Measurements from ENCODE around the gene COL6A3. TPM values are rescaled to one million over a fixed set of nuclear protein-coding genes. Genes with fewer than 3 reads are reported as not detected.

The COL6A3 gene
- total RNA-seq, 3 donors from 2014 or later: 20.9 to 235 (median 194) TPM

- peaks cover 7% of the 10 kb centered on the region for H3K4me1 ChIP-seq (ENCODE audit: low read depth)
- intact Hi-C loops (cut with DNase I, micrococcal nuclease): no loop called here
- TF ChIP-seq CTCF (IDR thresholded peaks at IDR 0.05): no peak
- no peaks in the 10 kb centered on the region for H3K36me3 ChIP-seq (ENCODE audit: low read depth)
- H3K9me3 ChIP-seq: no peaks in the 10 kb centered on the region
- DNase-seq: no peak
- no peak overlapping the region for H3K4me3 ChIP-seq
- no peak for ATAC-seq
Observed at GRCh38 chr2:237295889-237296480, 118.0 kb downstream of the COL6A3 start.

- no peaks in the 10 kb centered on the region for H3K9me3 ChIP-seq
- H3K4me3 ChIP-seq: no peak overlapping the region
- no peak for ATAC-seq
- intact Hi-C loops (cut with DNase I, micrococcal nuclease): no loop called here
- no peaks in the 10 kb centered on the region for H3K36me3 ChIP-seq (ENCODE audit: low read depth)
- no peak for DNase-seq
- TF ChIP-seq CTCF (IDR thresholded peaks at IDR 0.05): no peak
- H3K4me1 ChIP-seq (ENCODE audit: low read depth): peaks cover 11% of the 10 kb centered on the region
Observed at GRCh38 chr2:237294460-237294859, 119.5 kb downstream of the COL6A3 start.

- no peaks in the 10 kb centered on the region for H3K36me3 ChIP-seq (ENCODE audit: low read depth)
- intact Hi-C loops (cut with DNase I, micrococcal nuclease): no loop called here
- no peak overlapping the region for H3K4me3 ChIP-seq
- no peak for ATAC-seq
- no peaks in the 10 kb centered on the region for H3K9me3 ChIP-seq
- DNase-seq: no peak
- peaks cover 11% of the 10 kb centered on the region for H3K4me1 ChIP-seq (ENCODE audit: low read depth)
- no peak for TF ChIP-seq CTCF (IDR thresholded peaks at IDR 0.05)
Observed at GRCh38 chr2:237293978-237294377, 120.0 kb downstream of the COL6A3 start.

GRCh38 chr2:237291138-237291792 is 122.7 kb downstream of the COL6A3 start:
- H3K4me1 ChIP-seq (ENCODE audit: low read depth): peaks cover 11% of the 10 kb centered on the region
- H3K4me3 ChIP-seq: no peak overlapping the region
- DNase-seq (peak; percentile 77 to 89 (median 78)), ATAC-seq (peak; percentile 87)
- intact Hi-C loops (cut with DNase I, micrococcal nuclease): no loop called here
- no peaks in the 10 kb centered on the region for H3K9me3 ChIP-seq
- no peak for TF ChIP-seq CTCF (IDR thresholded peaks at IDR 0.05)
- no peaks in the 10 kb centered on the region for H3K36me3 ChIP-seq (ENCODE audit: low read depth)

GRCh38 chr2:237290261-237290660 is 123.7 kb downstream of the COL6A3 start:
- ATAC-seq (peak; percentile 63), DNase-seq (peak; percentile 38 to 75 (median 54))
- TF ChIP-seq CTCF (IDR thresholded peaks at IDR 0.05): no peak
- Histone ChIP-seq H3K4me3 (no peak overlapping the region), H3K36me3 (ENCODE audit: low read depth) (no peaks in the 10 kb centered on the region), H3K9me3 (no peaks in the 10 kb centered on the region), H3K4me1 (ENCODE audit: low read depth) (peaks cover 11% of the 10 kb centered on the region)
- intact Hi-C loops (cut with DNase I, micrococcal nuclease): no loop called here
